ENCODE results near the gene ALDH9A1.

Gene ALDH9A1

GRCh38 chr1:165650981-165651625, 47.3 kb downstream of the ALDH9A1 start:
- no peak for DNase-seq (ENCODE audit: insufficient read length, low spot score)
- TF ChIP-seq, protein P1, sequence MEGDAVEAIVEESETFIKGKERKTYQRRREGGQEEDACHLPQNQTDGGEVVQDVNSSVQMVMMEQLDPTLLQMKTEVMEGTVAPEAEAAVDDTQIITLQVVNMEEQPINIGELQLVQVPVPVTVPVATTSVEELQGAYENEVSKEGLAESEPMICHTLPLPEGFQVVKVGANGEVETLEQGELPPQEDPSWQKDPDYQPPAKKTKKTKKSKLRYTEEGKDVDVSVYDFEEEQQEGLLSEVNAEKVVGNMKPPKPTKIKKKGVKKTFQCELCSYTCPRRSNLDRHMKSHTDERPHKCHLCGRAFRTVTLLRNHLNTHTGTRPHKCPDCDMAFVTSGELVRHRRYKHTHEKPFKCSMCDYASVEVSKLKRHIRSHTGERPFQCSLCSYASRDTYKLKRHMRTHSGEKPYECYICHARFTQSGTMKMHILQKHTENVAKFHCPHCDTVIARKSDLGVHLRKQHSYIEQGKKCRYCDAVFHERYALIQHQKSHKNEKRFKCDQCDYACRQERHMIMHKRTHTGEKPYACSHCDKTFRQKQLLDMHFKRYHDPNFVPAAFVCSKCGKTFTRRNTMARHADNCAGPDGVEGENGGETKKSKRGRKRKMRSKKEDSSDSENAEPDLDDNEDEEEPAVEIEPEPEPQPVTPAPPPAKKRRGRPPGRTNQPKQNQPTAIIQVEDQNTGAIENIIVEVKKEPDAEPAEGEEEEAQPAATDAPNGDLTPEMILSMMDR (IDR thresholded peaks at IDR 0.05; ENCODE audit: insufficient read depth, missing control alignments) = no peak
- FAIRE-seq = no peak

DNA sequence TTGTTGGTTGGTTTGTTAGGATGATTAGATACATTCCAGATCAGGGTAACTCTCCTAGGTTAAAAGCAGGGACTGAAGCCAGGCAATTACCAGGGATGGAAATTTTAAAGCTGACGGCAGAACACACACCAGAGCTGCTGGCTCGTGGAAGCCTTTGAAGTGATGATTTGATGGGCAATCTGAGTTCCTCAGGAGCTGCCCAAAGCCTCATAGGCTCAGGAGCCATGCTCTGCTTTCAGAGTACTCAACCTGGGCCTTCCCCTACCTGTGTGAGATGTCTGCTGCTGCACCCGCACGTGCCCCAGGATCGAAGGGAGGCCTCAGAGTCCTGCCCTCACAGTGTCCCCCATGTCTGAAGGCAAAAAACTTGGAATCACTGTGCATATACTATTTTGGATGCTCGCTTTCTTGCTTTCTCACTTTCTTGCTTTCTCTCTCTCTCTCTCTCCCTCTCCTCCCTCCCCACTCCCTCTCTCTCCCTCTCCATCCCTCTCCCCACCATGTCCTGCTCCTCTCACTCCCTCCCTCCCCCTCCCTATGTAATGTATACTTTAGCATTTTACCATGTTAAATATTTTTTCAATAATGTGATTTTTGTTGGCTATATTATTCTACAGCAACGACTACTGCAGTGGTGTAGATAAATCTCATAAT, 49.3 kb downstream of the ALDH9A1 start:
- FAIRE-seq (no peak), DNase-seq (ENCODE audit: insufficient read length, low spot score) (no peak)
- TF ChIP-seq, protein P1 (IDR thresholded peaks at IDR 0.05; ENCODE audit: insufficient read depth, missing control alignments) = no peak

DNA sequence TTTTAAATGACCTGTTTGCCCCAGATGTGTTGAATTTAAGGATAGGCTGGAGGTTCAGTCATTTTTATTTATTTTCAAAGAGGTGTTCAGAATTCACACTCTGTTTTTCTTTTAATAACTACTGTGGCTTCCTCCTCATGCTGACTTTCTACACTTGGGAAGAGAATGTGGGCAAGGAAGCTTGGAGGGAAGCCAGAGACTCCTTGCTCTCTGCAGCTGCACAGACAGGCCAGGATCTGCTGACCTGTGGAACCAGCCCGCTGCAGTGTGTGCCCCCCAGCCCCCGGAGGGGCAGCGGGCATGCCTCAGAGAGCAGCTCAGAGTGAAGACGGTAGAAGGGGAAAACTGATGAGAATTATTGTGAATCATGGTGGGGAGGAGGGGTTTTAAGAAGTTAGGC, 50.4 kb downstream of the ALDH9A1 start:
- TF ChIP-seq, protein P1 (IDR thresholded peaks at IDR 0.05; ENCODE audit: insufficient read depth, missing control alignments) = no peak
- no peak for DNase-seq (ENCODE audit: insufficient read length, low spot score)
- no peak for FAIRE-seq

DNA sequence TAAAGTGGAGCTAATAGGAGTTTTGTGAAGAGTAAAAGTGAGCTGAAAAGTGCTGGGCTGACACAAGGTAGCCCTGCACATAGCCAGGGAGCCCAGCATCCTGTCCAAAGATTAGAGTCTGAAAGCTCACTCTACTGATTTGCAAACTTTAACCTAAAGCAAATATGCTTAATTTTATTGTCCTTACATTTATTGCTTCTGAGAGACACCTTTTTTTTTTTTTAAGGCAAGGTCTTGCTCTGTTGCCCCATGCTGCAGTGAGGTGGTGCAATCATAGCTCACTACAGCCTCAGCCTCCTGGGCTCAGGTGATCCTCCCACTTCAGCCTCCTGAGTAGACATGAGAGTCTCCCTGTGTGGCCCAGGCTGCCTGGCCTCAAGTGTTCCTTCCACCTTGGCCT, 50.8 kb downstream of the ALDH9A1 start:
- FAIRE-seq (no peak), DNase-seq (ENCODE audit: insufficient read length, low spot score) (no peak)
- TF ChIP-seq, protein P1 (IDR thresholded peaks at IDR 0.05; ENCODE audit: insufficient read depth, missing control alignments) = no peak

GRCh38 chr1:165645654-165646366, 52.6 kb downstream of the ALDH9A1 start:
- FAIRE-seq = no peak
- TF ChIP-seq, protein P1 (IDR thresholded peaks at IDR 0.05; ENCODE audit: insufficient read depth, missing control alignments) = no peak
- no peak for DNase-seq (ENCODE audit: insufficient read length, low spot score)

DNA sequence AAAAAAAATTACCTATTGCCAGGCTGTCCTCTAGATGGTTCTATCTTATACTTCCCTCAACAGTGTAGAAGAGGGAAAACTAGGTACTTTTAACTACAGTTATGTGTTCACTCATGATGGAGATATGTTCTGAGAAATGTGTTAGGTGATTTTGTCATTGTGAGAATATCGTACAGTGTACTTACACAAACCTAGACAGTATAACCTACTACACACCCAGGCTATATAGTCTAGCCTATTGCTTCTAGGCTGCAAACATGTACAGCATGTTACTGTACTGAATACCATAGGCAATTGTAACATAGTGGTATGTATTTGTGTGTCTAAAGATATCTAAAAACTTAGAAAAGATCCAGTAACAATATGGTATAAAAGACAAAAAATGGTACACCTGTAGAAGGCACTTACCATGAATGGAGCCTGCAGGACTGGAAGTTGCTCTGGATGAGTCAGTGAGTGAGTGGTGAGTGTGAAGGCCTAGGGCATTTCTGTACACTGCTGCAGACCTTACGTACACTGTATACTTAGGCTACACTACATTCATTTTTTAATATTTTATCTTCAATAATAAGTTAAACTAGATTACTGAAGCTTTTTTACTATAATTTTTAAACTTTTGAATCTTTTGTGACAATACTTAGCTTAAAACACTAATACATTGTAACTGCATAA, 54.2 kb downstream of the ALDH9A1 start:
- FAIRE-seq (peak; percentile 16), DNase-seq (ENCODE audit: insufficient read length, low spot score) (no peak)
- TF ChIP-seq, protein P1 (IDR thresholded peaks at IDR 0.05; ENCODE audit: insufficient read depth, missing control alignments) = no peak
